Heart right ventricle (tissue), 16 donors: Measurements from ENCODE around the gene SIL1. TPM values are rescaled to one million over a fixed set of nuclear protein-coding genes. Genes with fewer than 3 reads are reported as not detected.

ENCODE experiments used
- ATAC-seq, 8 donors: fragments of 200-7000 bp; cut with Tn5 transposase; one replicate each; pipeline ENCODE4 v1.9.1; 2020; ENCODE audit warnings: mild to moderate bottlenecking in 8 of 8, moderate library complexity in 8 of 8, moderate number of reproducible peaks in 1 of 8
- DNase-seq, 2 donors: peaks; one replicate each; pipeline ENCODE4 v3.0.0-alpha.2; 2020
- H3K27ac ChIP-seq, 10 donors: fragments of 200-600 bp; sonication (generic) in 2 of 10; one replicate each; pipeline versions ENCODE4 v1.5.0 to v1.8.0; 2020 to 2022; ENCODE audit warnings: mild to moderate bottlenecking in 3 of 10
- H3K27me3 ChIP-seq, 7 donors: fragments of 200-600 bp; one replicate each; pipeline ENCODE4 v1.8.0; 2021 to 2022; ENCODE audit warnings: mild to moderate bottlenecking in 2 of 7
- H3K36me3 ChIP-seq, 9 donors: fragments of 200-600 bp; sonication (generic) in 1 of 9; one replicate each; pipeline versions ENCODE4 v1.5.0 to v1.8.0; 2020 to 2022; ENCODE audit warnings: mild to moderate bottlenecking in 2 of 9
- H3K4me1 ChIP-seq, 9 donors: fragments of 200-600 bp; sonication (generic) in 1 of 9; one replicate each; pipeline versions ENCODE4 v1.5.0 to v1.8.0; 2020 to 2022; ENCODE audit warnings: mild to moderate bottlenecking in 4 of 9
- H3K4me3 ChIP-seq, 10 donors: fragments of 200-600 bp; sonication (generic) in 2 of 10; one replicate each; pipeline versions ENCODE4 v1.5.0 to v1.8.0; 2020 to 2022; ENCODE audit warnings: mild to moderate bottlenecking in 7 of 10, moderate library complexity in 2 of 10
- H3K9me3 ChIP-seq, 11 donors: fragments of 200-600 bp in 10 of 11; sonication (generic) in 2 of 11; one replicate each; pipeline versions ENCODE4 v1.5.0 to v1.8.0; 2013 to 2022; ENCODE audit warnings: mild to moderate bottlenecking in 2 of 11, control low read depth in 1 of 11, moderate library complexity in 1 of 11
- WGBS, 2 donors: extraction: QIAGEN DNeasy Blood & Tissue Kit; methylation state at CpG; one replicate each; pipeline ENCODE4 v1.1.7; 2013; ENCODE audit warnings: inconsistent platforms in 1 of 2; 5-methylcytosine and 5-hydroxymethylcytosine counted together
- intact Hi-C, 10 donors: fragments of 100-400 bp; cut with DNase I; formaldehyde crosslinking; loops; one replicate each; pipeline versions ENCODE4 v1.11.1 to v1.14.2; 2022
- polyA plus RNA-seq, 2 donors: library from polyadenylated mRNA; stranded (reverse); fragments of 200-250 nt; gene quantifications; one replicate each; pipeline ENCODE4 v1.2.3, GENCODE V29; 2013
- total RNA-seq, 10 donors: library from RNA; stranded (reverse); fragmentation: NEBNext Ultra II Directional in 3 of 10; extraction: Animal tissue kit (Norgen Biotek cat#: 25700) in 3 of 10; gene quantifications; one replicate each; pipeline versions ENCODE4 v1.2.1 to v1.2.4, GENCODE V29; 2021 to 2023
- TF ChIP-seq, protein P1 (sequence below), 9 donors: fragments of 200-600 bp; sonication (generic) in 2 of 9; IDR thresholded peaks; one replicate each; pipeline versions ENCODE4 v1.5.0 to v1.8.0; 2021 to 2022; ENCODE audit warnings: antibody characterized with exemption in 9 of 9, mild to moderate bottlenecking in 5 of 9, moderate library complexity in 1 of 9
- donor health status: Arrhythmogenic right ventricular cardiomyopathy.
- donor health status: ischemic (EF 13 %, LVEDD 7.1; RV severe dilation, severe dysfunction).
- donor health status: healthy with polysubstance abuse.
- donor health status: DM: no; HTN: yes; CAD: no.
- donor health status: DM: no; HTN: no; CAD: no.
- donor health status: ischemic (EF 25% LVEDD 6.9; RV normal size, moderate dysfunction).
- donor health status: ischemic (EF 25% LVEDD 5.7; RV mildly dilated, moderate dysfunction).
- donor health status: healthy.
- donor health status: DM: yes; HTN: yes; CAD: no.
- donor health status: Ischemic cardiomyopathy.
- donor health status: ischemic (EF 35%, LVEDD 5.7; RV mildly dilated, moderate dysfunction).
- donor health status: nonischemic (EF 11% LVEDD 7.7; RV severe dilation, severe dysfunction).
- donor health status: DM: yes; HTN: yes; CAD: no.
- donor health status: PGD.
- donor health status: ischemic (EF 29% LVEDD 5.4; RV normal size, mild dysfunction).
- donor health status: nonischemic (EF 23%, LVEDD 6.1; RV moderate dilation, normal function).

The SIL1 gene
- total and polyA plus RNA-seq, 12 donors: 26.7 to 94.7 (median 44.3) TPM

DNA sequence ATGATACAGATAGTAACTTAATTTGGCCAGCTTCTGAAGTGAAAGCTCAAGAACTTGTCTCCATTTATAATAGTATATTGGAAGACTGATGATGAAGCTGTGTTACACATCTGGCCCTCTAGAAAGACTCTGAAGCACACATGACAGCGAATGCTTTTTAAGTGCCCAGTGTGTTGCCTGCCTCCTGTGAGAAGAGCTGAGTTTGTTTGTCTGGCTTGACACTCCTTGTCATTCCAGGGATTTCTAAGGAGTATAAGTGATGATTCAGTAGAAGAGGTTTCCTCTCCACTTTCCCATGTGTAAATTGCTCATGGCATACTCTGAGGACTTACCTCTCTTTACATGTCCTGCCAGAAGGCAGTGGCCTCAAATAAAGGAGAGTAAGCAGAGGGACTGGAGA lies 292.6 kb downstream of the SIL1 start:
- intact Hi-C loops: no loop called here
- Histone ChIP-seq H3K27ac (no peak overlapping the region), H3K9me3 (no peaks in the 10 kb centered on the region), H3K4me1 (peaks cover 0 to 38% (median 24%) of the 10 kb centered on the region in 9 donors), H3K36me3 (peaks cover 0 to 86% (median 21%) of the 10 kb centered on the region in 9 donors), H3K4me3 (no peak overlapping the region), H3K27me3 (no peaks in the 10 kb centered on the region)
- TF ChIP-seq, protein P1, sequence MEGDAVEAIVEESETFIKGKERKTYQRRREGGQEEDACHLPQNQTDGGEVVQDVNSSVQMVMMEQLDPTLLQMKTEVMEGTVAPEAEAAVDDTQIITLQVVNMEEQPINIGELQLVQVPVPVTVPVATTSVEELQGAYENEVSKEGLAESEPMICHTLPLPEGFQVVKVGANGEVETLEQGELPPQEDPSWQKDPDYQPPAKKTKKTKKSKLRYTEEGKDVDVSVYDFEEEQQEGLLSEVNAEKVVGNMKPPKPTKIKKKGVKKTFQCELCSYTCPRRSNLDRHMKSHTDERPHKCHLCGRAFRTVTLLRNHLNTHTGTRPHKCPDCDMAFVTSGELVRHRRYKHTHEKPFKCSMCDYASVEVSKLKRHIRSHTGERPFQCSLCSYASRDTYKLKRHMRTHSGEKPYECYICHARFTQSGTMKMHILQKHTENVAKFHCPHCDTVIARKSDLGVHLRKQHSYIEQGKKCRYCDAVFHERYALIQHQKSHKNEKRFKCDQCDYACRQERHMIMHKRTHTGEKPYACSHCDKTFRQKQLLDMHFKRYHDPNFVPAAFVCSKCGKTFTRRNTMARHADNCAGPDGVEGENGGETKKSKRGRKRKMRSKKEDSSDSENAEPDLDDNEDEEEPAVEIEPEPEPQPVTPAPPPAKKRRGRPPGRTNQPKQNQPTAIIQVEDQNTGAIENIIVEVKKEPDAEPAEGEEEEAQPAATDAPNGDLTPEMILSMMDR (IDR thresholded peaks at IDR 0.05): no peak
- 96 to 100% methylated on average over 1 of the region's 1 CpG for WGBS, 2 donors
- DNase-seq: no peak
- no peak for ATAC-seq

DNA sequence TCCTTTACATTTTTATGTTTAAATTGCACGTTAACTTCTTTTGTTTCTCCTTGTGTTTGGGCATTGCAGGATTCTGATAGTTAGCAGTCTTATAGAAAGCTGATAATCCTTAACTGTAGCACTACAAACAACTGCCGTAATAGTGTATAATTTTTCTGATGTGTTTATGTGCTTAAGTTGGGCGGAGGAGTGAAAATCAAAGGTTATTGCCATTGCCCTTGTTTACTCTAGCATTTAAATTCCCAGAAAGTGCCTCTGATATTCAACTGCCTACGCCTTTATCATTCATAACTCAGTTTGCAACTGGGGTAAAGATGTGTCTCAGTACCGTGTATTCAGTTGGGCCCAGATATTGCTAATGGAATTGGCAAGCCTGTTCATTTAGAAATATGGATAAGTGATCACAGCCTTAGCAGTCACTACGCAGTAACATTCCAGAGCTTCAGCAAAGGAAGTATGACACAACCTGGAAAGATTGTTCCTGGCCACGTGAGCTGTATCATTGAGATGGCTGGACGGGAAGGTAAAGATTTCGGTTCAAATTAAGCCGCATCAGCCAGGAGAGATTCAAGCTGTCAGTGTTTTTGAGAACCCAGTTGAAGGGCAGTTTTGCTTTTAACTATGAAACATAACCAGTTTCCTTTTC lies 294.9 kb downstream of the SIL1 start:
- H3K9me3 ChIP-seq: no peaks in the 10 kb centered on the region
- peaks cover 0 to 74% (median 16%) of the 10 kb centered on the region in 9 donors for H3K36me3 ChIP-seq
- intact Hi-C loops: no loop called here
- H3K4me3 ChIP-seq: no peak overlapping the region
- H3K4me1 ChIP-seq: peaks cover 0 to 54% (median 38%) of the 10 kb centered on the region in 9 donors
- peak in 7 of 8 donors; percentile 44 to 86 (median 70) for ATAC-seq
- peak overlapping the region in 9 of 10 donors; percentile 1 to 78 (median 46) for H3K27ac ChIP-seq
- peak in 1 of 2 donors; percentile 28 for DNase-seq
- TF ChIP-seq, protein P1 (IDR thresholded peaks at IDR 0.05): no peak
- WGBS, 2 donors: 46 to 54% methylated on average over 10 of the region's 10 CpGs
- H3K27me3 ChIP-seq: no peaks in the 10 kb centered on the region

DNA sequence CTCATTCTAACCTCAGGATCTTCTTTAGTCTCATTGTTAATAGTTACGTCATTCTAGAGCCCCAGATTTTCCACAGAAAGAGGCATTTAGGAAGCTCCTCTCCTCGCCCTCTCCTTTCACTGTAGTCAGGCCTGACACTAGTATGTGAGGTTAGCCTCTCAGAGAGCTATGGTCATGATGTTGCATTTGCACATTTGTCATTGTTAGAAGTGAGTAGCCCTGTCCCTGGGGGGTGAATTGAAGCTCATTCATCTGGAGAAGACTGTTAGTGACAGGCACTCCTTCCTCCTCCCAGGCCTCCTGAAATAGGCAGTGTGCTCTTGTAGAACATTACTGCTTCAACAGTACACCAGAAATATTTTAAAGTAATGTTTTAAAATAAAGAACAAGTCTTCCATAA lies 296.5 kb downstream of the SIL1 start:
- ATAC-seq (no peak), DNase-seq (no peak)
- 87 to 91% methylated on average over 2 of the region's 2 CpGs for WGBS, 2 donors
- TF ChIP-seq, protein P1 (IDR thresholded peaks at IDR 0.05): no peak
- Histone ChIP-seq H3K4me1 (peaks cover 0 to 63% (median 38%) of the 10 kb centered on the region in 9 donors), H3K36me3 (peaks cover 0 to 69% (median 16%) of the 10 kb centered on the region in 9 donors), H3K27ac (peak overlapping the region in 6 of 10 donors; percentile 12 to 68 (median 31)), H3K4me3 (no peak overlapping the region), H3K9me3 (no peaks in the 10 kb centered on the region), H3K27me3 (no peaks in the 10 kb centered on the region)
- intact Hi-C loops: no loop called here

DNA sequence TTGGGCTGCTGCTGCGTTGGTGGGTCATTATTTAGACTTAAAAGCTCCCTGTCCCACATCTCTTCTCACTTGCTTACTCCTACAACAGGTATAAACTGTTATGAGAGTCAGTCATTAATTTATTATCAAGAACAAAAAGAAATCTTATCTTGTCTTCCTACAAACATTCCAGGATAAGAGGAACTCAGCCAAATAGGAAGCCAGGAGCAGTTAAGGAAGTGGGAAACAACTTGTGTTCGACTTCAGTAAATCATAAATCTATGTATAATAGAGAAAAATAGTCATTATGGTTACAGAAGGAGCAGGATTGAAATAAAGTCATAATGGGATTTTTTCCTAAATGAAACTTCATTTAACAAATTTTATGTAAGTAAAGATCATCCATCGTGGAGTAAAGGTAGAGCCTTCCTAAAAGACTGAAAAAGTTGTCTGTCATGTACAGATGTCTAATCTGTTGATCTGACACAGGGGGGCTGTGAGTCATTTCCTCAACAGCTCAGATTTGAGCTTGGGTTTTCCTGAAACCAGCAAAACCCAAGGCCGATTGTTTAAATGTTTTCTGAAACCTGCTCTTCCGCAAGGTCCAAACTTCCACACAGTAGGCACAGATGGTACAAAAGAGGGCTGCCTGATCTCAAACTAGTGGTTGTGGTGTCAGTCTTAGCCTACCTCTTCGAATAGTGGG lies 297.7 kb downstream of the SIL1 start:
- whole genome bisulfite sequencing, 2 donors: 56 to 70% methylated on average over 6 of the region's 6 CpGs
- Histone ChIP-seq H3K27me3 (no peaks in the 10 kb centered on the region), H3K36me3 (peaks cover 0 to 66% (median 5%) of the 10 kb centered on the region in 9 donors), H3K27ac (peak overlapping the region in 6 of 10 donors; percentile 12 to 68 (median 31)), H3K9me3 (no peaks in the 10 kb centered on the region), H3K4me3 (no peak overlapping the region), H3K4me1 (peaks cover 0 to 63% (median 38%) of the 10 kb centered on the region in 9 donors)
- TF ChIP-seq, protein P1 (IDR thresholded peaks at IDR 0.05): no peak
- DNase-seq (peak in 1 of 2 donors; percentile 19), ATAC-seq (peak in 5 of 8 donors; percentile 27 to 74 (median 40))
- intact Hi-C loops: no loop called here
